Endothelial cell of umbilical vein (primary cell): Measurements from ENCODE around the gene ZNF850.

Experiments
- EZH2 ChIP-seq: IDR thresholded peaks from 2 replicates; pipeline ENCODE4 v1.6.1; 2012; ENCODE audit warnings: borderline replicate concordance, low read depth, mild to moderate bottlenecking, moderate library complexity, low read length, inconsistent platforms; ENCODE audit not compliant: severe bottlenecking
- TF ChIP-seq, protein P1 (sequence below), 2 donors: IDR thresholded peaks; 1 replicate in 1 of 2; 2 replicates in 1 of 2; pipeline ENCODE4 v1.5.1; 2011; ENCODE audit warnings: low read length in 2 of 2, mild to moderate bottlenecking in 2 of 2, moderate library complexity in 2 of 2, control low read depth in 1 of 2, inconsistent platforms in 1 of 2, low read depth in 1 of 2; ENCODE audit not compliant: insufficient read depth in 1 of 2; ENCODE audit errors: extremely low read depth in 1 of 2

DNA sequence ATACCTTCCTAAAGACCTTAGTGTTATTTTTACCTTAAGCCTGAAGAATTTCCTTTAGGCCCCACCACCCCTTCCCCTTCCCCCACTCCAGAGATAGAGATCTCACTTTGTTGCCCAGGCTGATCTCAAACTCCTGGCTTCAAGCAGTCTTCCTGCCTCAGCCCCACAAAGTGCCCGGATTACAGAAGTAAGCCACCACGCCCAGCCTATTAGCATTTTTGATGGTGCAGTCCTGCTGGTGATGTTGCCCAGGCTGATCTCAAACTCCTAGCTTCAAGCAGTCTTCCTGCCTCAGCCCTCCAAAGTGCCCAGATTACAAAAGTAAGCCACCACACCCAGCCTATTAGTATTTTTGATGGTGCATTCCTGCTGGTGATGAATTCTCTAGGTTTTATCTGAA lies 63.2 kb downstream of the ZNF850 start:
- no peak for TF ChIP-seq EZH2
- TF ChIP-seq, protein P1, sequence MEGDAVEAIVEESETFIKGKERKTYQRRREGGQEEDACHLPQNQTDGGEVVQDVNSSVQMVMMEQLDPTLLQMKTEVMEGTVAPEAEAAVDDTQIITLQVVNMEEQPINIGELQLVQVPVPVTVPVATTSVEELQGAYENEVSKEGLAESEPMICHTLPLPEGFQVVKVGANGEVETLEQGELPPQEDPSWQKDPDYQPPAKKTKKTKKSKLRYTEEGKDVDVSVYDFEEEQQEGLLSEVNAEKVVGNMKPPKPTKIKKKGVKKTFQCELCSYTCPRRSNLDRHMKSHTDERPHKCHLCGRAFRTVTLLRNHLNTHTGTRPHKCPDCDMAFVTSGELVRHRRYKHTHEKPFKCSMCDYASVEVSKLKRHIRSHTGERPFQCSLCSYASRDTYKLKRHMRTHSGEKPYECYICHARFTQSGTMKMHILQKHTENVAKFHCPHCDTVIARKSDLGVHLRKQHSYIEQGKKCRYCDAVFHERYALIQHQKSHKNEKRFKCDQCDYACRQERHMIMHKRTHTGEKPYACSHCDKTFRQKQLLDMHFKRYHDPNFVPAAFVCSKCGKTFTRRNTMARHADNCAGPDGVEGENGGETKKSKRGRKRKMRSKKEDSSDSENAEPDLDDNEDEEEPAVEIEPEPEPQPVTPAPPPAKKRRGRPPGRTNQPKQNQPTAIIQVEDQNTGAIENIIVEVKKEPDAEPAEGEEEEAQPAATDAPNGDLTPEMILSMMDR (IDR thresholded peaks at IDR 0.05; ENCODE audit: extremely low read depth in 1 of 2, insufficient read depth in 1 of 2, low read depth in 1 of 2, low read length in 2 of 2), result no peak
